EL (cell line): ENCODE data around the gene ISYNA1.

Experiments used
- DNase-seq: peaks from one replicate; pipeline ENCODE4 v3.0.0-alpha.2; 2016

ISYNA1 gene

DNA sequence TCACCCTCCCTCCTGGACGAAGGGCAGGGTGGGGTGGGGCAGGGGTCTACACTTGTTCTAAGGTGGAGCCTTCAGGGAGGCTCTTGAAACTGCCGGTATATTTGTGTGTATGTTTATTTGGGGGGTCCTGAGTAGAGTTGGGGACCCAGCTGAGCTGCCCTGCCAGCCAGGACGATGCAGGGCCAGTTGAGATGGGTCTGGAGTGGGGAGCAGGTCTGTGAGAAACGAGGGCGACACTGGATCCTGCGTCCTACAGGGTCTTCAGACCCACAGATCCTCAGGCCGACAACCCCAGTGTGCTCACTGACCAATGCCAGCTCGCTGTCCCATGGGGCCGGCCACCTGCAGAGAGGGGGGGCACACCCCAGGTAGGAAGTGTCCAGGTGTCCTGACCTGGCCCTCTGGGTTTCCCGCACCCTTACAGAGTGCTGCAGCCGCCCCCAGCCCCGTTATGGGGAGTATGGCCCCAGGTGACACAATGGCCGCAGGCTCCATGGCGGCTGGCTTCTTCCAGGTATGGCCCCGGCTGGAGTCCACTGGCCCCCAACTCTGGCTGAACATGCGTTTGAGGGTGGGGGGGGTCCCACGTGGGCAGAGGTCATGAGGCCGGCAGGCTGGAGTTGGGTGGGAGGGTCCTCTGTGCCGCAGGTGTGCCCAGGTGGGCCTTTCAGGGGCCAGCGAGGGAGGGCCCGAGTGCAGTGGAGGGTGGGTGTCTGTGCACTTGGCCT lies 7.4 kb downstream of the ISYNA1 start:
- DNase-seq: no peak

DNA sequence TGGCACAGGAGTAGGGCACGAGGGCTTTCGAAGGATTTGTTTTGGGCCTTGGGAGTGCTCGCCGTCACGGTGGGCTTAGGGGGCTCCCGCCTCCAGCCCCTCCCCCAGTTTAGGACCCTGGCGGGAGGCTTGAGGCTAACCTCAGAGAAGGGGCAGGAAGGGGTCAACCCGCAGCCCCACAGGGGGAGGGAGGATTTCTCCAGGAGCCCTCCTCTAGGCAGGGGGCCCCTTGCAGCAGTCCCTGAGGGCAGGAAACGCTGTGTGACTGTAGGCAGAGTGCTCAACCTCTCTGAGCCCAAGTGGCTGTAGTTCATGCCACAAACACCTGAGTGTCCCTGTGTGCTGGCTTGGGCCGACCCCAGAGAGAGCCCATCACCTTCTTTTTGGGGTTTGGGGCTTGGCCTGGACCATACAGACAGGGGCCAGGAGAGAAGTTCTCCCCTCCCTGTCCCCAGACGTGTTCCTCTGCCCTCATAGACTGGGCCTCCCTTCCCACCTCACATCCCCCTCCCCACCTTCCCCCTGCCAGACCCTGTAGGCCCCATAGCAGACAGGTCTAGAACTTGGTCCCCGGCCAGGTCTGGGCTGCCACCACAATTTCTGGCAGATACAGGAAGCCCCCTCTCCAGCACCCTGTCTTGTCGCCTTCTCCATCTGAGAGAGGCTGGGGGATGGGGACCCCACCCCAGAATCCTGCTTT lies 8.1 kb downstream of the ISYNA1 start:
- no peak for DNase-seq

DNA sequence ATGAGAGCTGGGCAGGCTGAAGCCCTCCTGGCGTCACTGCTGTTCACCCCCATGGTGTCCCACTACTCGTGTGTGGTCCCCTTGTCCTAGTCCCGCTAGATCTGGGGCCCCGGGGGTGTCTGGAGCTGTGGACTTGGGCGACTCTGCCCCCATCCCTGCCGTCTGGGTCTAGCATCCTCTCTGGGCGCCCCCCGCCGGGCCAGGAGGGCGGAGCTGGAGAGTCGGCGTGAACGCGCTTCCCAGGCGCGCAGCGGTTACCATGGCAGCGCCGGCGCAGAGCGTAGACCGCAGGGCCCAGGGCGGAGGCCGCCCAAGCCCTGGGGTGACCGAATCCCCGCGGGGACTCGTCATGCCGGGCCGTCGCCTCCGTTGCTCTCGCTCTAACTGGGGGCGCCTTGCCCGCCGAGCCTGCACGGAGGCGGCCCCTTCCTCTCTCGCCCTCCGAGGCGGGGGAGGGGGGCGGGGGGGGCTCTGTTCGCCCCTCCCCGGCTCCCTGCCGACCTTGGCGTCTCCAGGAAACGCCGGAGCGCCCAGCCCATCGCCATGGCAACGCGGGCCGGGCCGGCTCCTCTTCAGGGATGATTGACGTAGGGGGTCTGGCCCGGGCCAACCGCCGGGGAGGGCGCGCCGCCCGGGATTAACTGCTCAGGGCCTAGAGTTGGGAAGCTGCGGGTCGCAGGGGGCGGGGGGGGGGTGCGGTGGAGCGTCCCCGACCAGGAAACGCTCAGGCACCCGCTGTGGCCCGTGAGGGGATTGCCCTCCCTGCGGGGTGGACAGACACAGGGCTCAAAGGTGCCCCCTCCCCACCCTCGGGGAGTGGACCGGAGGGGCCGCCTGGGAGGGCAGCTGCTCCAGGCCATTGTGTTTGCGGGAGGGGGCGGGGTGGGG lies 8.9 kb downstream of the ISYNA1 start:
- peak; percentile 86 for DNase-seq

DNA sequence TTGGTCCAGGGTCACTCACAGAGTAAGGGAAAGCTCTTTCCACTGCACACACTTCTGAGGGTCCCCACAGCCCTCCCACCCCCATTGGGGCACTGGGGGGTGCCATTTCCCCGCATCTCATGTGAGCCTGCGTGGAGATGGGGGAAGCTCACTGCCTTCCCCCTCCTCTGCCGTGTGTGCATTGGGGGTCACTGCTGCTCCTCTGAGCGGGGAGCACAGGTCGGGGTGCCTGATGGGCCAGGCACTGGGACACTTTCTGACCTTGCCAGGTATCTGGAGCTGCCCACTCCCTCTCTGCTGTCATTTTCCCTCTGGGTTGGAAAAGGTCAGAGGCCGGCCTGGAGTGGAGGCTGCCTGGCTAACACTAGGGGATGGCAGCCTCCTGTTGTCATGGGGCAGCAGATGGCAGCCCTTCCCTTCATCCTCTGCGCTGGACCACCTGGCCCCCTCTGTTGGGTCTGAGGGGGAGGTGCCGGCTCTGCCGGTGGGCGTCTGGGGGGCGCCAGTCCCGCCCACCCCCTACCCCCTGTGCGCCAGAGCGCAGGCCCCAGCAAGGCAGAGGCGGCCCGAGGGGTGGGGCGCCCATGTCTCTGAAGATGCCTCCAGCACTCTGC lies 9.7 kb downstream of the ISYNA1 start:
- no peak for DNase-seq

DNA sequence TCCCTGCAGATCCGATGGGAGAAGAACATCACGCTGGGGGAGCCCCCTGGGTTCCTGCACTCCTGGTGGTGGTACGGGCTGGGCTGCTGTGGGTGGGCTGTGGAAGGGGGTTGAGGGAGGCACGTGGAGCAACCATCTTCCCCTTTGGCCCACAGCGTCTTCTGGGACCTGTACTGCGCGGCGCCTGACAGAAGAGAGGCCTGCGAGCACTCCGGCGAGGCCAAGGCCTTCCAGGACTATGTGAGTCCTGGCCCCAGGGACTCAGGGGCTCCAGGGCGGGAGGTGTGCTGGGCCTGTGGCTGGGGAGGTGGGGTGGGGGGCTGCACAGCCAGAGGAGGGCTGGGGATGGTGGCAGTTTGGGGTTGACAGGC lies 10.2 kb downstream of the ISYNA1 start:
- DNase-seq: no peak

DNA sequence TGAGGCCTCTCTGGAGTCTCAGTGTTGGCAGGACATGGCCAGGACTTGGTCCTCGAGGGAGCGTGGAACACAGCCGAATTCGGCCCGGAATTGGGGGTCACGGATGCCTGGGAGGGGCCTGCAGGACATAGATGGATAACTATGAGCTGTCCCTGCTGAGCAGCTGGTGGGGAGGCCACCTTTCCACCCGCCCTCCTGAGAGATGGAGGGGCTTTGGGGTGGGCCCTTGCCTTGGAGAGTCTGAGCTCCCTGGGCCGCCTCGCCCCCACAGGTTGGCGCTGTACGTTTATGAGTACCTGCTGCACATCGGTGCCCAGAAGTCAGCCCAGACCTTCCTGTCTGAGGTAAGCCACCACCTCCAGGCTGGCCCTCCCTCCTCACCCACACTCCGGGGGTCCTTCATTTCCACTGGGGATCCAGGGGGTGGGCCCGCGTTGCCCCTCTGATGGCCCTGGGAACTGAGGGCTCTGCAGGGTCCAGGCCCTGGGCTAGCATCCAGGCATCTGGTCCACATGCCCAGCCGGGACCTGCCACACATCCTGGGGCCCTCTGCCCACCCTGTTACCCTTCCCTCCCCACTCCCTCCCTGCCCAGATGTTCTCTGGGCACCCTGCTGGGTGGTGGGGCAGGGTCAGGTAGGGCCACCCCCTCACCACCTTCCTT lies 10.7 kb downstream of the ISYNA1 start:
- DNase-seq: no peak

DNA sequence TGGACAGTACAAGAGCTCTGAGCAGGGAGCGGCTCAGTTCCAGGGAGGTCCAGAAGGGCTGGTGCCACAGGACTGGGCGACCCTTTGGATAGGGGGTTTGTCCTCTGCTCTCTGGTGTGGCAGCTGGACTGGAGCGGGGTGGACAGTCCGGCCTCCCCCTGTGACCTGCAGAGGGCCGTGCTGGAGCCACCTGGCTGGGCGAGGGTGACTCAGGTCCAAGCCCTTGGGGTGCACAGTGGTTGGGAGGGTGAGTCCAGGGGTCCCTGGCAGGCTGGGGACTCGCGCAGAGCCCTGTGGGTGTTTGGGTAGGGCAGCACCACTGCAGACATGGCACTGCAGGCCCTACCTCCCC lies 11.5 kb downstream of the ISYNA1 start:
- no peak for DNase-seq

DNA sequence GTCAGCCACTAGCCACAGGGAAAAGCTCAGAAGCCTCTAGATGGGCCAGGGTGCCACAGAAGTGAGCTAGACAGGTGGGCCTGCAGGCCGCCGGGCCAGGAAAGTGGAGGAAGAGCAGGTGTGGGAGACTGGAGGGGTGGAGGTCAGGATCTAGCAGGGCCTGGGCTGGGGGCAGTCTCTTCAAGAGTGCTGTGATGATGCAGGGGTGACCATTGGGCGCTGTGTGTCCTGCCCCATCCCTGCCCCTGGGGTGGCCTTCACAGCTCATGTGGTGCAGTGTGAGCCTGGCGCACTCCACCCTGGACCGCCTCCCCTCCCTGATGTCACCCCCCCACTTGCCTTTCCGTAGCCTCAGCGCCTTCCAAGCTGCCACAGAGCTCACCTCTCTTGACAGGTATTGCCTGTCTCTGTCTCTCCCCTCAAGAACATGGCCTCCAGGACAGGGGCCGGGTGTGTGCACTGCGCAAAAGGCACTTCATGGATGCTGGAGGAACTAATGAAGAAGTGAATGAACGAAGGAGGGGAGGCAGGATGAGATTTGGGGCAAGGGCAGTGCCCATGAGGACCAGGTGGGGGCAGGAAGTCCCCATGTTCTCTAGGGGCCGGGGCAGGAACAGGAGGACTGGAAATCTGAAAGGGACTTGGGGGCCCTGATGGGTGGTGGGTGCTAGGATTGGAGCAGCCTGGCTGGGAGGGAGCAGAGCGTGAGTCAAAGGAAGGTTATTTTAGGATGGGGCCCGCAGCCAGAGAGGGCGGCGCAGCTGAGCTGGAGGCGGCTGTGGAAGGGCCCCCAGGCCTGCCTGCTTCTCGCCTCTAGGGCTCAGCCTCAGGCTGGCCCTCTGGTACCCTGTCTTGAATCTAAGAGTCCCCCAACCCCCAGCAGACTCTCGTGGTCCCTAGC lies 12.2 kb downstream of the ISYNA1 start:
- peak; percentile 83 for DNase-seq

DNA sequence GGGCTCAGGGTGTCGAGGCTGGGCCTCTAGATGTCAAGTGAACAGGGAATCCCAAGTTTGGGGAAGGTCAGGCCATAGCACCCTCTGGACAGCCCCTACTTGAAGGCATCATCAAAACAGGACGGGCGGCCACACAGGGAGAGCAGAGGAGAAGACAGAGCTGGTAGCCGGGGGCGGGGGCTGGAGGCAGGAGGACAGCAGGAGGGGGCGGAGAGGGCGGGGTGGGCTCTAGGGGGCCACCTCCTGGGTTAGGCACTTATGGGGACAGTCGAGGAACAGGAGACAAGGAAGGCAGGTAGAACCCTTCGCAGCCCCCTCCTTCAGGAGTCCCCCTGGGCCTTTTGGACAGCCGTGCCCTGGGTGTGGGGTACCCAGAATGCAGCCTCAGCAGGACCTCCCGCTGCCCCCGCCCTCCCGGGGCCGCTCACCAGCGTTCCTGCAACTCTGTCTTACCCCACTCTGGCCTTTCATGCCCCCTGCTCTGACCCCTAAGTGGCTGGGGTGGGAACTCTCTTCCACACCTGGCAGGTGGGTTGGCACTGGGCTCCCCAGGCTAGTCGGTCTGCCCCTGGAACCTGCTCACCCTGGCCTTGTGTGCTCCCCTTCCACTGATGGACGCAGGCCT lies 12.9 kb downstream of the ISYNA1 start:
- no peak for DNase-seq

DNA sequence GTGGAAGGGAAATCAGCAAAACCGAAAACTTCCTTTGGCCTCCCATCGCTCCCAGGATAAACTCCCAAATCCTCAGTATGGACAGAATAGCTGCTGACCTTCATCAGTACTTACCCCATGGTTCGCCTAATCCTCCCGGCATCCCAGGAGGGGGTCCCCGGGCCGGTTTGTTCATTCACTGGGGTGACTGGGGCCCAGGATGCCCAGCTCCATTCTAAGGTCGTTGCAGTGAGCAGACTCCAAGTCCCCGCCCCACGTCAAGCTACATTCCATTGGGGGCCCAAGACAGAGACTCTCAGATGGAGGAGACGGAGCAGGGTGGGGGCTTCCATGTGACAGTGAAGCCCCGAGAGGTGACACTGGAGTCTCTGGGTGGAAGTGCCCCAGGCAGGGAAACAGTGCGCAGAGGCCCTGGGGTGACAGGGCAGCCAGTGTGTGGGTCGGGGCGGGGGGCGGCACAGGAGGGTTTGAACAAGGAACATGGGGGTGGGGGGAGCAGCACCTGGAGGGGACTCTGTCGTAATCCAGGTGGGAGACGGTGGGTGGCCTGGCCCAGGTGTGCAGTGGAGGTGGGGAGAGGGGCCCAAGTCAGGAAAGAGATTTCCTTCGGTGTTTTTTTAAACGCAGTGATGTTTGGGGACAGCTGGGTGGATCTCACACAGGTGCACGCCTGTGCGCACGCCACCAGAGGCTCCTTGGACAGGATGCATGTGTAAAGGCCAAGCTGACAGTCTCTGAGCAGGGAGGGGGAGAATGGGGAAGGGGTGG lies 13.6 kb downstream of the ISYNA1 start:
- no peak for DNase-seq

DNA sequence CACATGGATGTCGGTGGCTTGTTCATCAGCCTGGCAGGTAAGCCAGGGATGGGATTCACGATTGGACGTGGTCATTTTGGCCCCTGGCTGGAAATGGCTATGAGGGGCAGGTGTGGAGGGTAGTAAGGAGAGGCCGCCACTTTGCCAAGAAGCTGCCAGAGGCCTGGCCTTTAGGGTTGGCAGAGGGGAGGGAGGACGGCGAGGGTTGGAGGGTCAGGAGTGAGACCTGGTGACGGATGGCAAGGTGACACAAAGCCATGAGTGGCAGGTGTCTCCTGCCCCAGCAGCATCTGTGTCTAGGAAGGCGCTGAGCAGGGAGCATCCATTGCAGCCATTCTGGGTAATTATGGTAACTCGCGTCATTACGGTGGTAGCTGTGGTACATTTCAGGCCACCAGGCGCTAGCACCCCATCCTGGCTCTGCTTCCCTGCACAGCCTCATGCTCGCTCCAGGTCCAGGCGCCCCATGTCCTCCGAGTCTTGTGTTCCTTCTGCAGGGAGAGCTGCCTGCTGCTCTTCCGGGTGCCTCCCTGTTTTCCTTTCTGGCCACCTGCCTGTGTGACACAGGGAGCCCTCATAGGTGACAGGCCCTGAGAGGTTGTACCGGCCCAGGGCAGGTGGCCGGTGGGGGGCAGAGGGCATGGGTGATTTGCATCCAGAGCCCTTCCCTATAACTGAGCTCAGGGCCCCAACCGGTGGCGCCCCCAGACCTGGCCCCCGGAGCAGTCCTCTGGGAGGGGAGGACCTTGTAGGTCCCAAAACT lies 14.5 kb downstream of the ISYNA1 start:
- DNase-seq: no peak

DNA sequence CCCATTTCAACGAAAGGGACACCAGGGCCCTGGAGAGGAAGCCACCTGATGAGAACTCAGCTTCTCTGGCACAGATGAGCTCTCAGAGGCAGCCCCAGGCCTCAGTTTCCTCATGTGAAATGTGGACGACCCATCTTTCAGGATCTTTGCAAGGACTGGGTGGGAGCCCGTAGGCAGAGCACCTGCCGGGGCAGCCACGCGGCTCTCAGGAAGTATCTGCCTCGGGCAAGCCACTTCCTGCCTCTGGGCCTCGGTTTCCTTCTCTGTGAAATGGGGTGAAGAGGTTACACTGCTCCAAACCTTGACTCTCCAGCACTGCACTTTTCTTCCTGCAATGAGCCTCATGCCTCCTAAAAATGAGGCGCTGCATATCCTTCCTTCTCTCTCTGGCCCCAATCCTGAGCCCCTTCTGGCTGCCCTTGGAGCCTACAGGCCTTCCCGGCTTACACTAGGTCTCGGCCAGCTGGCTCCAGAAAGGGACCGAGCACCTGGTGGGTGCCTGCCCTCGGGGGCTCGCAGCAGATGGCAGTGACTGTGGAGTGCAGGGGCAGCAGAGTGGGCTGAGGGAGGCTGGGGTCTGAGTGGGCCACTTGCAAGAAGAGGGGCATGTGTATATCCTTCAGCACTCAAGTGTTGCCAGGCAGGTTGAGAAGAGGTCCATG lies 15.3 kb downstream of the ISYNA1 start:
- DNase-seq: no peak

DNA sequence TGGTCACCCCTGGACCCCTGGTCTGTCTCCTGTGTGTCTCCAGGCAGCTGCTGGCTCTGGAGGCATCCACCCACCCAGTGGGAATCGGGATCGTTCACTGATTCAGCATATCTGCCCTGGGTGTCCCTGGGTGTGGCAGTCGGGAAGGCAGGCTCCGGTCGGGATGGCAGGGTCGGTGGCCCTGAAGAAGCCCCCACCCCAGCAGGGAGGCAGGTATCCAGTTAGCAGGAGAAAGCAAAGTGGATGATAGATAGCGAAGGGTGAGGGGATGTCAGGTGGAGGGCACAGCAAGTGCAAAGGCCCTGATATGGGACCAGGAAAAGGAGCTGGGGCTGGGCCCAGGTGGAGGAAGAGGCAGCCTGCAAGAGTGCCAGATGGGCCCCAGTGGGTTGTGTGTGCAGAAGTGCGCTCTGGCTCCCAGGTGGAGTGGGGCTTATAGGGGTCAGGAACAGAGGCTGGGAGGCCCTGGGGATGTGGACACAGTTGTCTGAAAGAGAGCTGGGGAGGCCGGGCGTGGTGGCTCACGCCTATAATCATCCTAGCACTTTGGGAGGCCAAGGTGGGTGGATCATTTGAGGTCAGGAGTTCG lies 16.5 kb downstream of the ISYNA1 start:
- DNase-seq: no peak

DNA sequence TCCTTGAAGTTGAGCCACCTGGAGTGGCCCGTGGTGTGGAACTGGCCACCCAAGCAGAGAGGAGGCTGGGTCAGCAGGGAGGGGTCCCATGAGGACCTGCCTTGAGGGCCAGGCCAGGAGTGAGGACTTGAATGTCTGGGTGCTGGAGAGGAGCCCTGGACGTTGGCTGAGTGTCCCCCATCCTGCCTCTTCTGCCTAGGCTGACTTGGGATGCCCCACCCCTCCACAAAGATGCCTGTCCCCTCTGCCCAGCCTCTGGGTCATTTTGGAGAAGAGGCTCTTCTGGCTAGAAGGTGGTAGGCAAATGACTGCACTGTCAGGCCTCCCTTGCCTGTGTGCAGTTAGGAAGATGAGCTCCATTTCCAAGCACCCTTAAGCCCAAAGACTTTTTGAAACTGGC lies 17.0 kb downstream of the ISYNA1 start:
- no peak for DNase-seq

DNA sequence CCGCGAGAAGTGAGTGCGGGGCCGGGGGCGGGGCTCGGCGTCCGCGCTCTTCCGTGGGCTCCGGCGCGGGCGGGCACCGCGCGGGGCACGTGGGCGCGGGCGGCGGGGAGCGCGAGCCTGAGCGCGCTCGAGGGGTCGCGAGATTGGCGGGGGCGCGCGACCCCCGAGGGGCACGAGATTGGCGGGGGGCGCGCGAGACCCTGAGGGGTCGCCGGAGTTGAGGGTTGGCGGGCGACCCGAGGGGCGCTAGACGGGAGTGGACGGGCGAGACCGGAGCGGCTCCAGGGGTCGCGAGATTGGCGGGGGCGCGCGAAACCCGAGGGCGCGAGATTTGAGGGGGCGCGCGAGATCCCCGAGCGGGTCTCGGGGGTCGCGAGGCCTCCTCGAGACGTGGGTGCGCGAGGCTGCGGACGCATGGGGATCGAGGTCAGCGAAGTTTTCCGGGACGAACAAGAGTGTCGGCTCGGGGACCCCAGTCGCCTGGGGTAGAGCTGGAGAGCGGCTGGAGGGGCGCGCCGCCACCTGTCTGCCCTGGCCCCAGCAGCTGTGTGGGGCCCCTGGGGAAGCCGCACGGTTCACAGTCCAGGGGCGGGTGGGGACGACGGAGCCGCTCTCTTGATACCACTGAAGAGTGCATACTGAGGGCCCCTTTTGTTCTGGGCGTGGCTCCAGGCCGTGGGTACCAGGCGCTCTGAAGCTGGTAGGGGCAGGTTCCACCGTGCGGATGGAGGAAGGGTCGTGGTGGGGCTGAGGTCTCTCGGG lies 18.1 kb downstream of the ISYNA1 start:
- no peak for DNase-seq

DNA sequence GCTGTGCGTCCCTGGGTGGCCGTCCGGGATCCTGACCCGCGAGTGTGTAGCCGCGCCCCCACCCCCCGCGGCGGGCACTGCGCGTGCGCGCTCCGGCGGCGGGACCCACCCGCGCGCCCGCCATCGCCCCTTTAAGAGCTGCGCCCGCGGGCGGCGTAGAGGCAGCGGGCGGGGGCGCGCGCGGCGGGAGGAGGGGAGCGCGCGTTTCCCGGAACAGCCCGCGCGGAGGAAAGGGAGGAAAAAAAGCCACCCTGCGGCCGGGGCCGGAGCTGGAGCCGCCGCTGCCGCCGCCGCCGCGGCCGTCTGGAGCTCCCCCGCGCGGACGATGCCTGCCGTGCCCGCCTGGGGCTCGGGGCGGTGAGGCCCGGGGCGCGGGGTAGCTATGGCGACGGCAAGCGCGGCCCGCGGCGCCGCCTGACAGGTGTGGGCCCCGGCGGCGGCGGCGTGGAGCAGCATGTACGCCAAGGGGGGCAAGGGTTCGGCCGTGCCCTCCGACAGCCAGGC lies 18.7 kb downstream of the ISYNA1 start, which contains the start of gene SSBP4:
SSBP4 (plus strand) TSS at position 204 of the 504 bp plus-strand sequence; CDS start at position 455, 251 bp downstream.
- peak; percentile 83 for DNase-seq

DNA sequence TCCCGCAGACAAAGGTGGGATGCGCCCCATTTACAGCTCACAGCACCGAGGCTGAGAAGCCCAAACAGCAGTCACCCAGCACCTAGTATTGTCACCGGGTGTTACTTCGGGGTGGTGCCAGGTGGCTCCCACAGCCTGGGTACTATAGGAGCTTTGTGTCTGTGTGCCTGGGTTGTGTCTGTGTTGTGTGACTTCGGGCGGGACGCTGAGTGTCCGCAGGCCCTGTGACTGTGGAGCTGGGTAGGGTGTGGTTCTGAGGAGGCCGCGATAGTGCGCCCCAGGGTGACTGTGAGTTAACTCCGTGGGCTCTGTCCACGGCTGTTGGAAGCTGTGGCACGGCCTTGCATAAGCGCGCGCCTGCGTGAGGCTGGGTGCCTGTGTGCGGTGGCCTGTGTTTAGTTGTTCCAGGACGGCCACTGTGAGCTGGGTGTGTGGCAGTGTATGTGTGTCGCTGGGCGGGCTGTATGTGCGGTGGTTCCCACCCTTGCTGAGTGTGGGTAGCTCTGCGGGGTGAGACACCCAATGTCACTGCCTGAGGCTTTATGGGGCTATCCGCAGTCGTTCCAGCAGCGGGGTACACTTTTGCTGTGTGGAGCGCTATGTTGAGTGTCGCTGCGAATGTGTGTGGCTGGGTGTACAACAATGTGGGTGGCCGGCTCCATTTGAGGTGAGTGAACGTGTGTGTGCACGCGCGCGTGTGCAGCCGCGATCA lies 19.3 kb downstream of the ISYNA1 start:
- DNase-seq: peak; percentile 59
